ENCODE measurements around the gene HDAC9.
A peak's percentile ranks its signal among the peaks of the same experiment; 100 is the strongest.

The HDAC9 gene

GRCh38 chr7:18526368-18526878 is 30.9 kb downstream of the HDAC9 start:
- DNase-seq (ENCODE audit: low spot score), result no peak

DNA sequence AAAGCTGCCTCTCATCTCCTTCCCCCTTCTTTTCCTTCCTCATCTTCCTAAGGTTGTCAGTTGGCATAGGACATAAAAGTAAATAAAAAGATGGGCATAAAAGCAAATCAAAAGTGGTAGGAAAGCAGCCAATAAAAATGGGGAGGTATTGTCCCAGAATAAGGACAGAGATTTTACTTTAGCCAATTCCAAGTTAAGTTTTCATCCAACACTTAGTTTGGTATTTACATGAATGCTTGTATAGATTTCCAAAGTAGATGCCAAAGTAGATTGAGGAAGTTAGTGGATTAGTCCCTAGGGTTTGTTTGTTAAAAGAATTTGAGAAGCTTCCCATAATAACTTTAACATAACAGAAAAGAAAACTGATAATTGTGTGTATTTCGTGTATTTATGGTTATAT is 33.7 kb downstream of the HDAC9 start:
- DNase-seq (ENCODE audit: low spot score), result no peak

DNA sequence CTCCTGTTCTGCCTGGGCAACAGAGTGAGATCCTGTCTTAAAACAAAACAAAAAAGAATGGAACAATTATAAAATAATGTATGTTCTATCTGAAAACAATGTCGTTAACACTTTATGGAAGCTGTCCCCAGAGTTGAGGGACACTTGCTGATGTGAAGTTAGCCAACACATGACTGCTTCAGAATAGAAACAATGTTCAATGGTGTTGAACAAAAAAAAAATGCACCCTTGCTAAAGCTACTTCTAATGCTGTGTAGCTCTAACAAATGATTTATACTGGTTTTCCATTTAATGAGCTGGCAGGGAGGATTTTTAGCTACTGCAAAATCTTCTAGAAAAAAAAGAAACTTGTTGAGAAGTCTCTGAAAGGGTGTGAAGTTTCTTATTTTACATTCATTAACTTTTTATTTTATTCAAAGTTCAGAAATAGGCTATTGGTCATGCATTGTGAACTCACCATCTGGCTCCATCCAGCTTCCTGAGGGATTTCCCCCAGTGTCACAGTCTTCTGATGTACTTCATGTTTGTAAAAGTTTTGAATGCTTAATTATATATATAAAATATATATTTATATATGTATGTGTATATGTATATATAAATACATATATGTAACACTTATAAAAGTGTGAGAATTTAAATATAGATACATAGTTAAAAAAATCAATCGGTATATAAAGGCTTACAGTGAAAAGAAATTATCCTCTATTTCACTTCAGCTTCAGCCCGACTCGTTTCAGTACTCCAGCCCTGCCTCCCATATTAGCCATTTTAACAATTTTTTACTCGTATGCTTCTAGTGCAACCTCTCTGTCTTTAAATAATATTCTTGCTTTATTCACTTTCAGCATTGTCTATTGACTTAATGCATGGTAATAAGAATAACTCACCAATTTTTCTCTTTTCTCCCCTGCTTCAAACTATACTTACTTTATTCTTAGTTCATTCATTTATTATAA is 35.0 kb downstream of the HDAC9 start:
- no peak for DNase-seq (ENCODE audit: low spot score)

DNA sequence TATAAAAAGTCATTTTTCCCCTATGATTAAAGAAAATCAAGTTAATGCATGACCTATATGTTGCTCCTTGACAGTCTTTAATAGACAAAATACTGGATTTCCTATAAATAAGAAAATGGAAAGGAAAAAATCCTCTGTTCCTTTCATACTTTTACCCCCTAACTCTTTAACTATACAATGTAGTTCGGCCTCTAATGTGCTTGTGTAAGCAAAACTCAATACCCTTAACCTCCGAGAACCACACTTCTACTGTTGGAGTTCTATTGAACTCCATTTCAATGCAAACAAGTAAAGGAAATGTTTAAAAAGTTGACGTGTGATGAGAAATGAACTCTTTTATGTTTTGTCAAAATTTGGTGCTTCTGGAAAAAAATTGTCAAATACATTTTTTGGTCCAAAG is 36.0 kb downstream of the HDAC9 start:
- DNase-seq (ENCODE audit: low spot score), result no peak

DNA sequence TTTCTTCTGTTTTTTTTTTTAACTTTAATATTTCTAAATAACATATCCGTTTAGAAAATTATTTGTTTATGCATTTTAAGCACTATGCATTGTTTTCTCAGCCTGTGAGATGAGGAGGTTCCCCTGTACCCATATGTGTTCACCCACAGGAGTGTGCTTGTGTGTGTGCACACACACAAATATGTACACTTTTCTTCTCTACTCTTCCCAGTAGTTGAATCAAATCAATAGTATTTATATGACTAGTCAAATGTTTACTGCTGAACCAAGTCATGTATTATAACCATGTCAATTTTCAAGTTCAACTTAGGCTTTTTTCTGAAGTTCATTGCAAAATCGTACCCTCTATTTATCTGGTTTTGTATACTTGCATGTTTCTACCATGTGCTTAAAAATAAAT is 37.3 kb downstream of the HDAC9 start:
- DNase-seq (ENCODE audit: low spot score), result no peak

- DNase-seq (ENCODE audit: low spot score), result no peak
Observed at GRCh38 chr7:18534481-18534880, 38.9 kb downstream of the HDAC9 start.

- DNase-seq (ENCODE audit: low spot score), result no peak
Observed at GRCh38 chr7:18535810-18536415, 40.4 kb downstream of the HDAC9 start.

DNA sequence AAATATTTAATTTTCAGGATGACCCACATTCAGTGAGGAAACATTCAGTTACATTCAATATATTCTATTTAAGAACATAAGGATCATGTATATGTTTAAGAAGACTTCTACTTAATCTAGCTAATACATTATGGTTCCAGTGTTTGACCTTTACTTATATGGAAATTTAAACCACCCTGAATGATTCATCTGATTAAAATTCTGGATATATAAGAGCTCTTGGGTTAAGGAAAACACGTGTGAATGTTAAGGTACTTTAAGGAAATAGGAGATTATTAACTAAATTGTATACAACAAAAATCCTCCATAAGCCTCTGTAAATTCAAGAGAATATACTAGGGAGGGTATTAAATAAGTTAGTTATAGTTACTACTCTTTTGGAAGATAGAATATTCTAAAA is 40.9 kb downstream of the HDAC9 start:
- DNase-seq (ENCODE audit: low spot score), result no peak

- DNase-seq (ENCODE audit: low spot score), result no peak
Observed at GRCh38 chr7:18538554-18539250, 43.2 kb downstream of the HDAC9 start.

DNA sequence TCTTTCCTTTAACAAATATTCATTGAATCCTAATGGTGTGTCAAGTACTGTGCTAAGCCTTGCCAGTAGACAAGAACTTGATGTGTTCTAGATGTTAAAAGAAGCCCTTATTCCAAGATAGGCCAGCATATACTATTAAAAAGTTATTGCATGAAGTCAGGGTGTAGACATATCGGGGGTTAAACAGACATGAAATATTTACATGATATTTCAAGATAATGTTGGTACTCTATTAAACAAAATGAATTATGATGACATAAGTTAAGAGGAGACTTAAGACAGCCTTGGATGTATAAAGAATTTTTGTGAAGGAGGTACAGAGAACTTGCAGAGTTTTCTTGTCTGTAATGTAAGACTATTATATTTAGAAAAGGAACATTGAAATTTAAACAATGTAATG is 44.8 kb downstream of the HDAC9 start:
- no peak for DNase-seq (ENCODE audit: low spot score)

GRCh38 chr7:18541181-18541870 is 45.8 kb downstream of the HDAC9 start:
- DNase-seq (ENCODE audit: low spot score), result peak; percentile 39

DNA sequence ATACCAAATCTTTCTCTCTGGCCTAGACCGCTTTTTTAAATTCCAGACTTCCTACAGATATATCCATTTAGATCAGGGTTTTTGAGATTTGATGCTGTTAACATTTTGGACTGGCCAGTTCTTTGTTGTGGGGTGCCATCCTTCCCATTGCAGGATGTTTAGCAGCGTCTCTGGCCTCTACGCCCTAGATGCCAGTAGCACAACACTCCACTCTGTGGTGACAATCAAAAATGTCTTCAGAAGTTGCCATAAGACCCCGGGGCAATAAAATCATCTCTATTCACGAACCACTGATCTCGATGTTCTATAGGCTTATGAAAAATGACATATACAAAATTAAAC is 46.3 kb downstream of the HDAC9 start:
- no peak for DNase-seq (ENCODE audit: low spot score)

DNA sequence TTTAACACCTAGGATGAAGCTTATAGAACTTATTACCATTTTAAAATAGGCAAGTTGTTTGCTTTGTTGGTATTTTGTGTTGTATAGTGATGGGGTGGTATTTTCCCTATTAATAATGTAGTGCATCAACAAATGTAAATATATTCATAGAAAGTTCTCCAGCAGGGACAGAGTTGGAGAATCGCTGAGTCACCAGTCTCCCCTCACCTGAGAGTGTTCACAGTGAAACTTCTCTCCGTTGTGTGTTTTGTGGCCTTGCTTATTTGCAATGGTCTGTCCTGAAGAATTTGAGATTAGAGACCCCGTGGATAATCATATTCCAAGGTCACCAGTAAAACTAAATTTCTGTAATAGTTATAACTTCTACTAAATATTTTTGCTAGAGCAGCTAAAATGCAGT is 51.0 kb downstream of the HDAC9 start:
- no peak for DNase-seq (ENCODE audit: low spot score)

GRCh38 chr7:18547509-18548187 is 52.1 kb downstream of the HDAC9 start:
- no peak for DNase-seq (ENCODE audit: low spot score)

- DNase-seq (ENCODE audit: low spot score), result no peak
Observed at GRCh38 chr7:18548534-18548933, 53.0 kb downstream of the HDAC9 start.

GRCh38 chr7:18550574-18550973 is 55.0 kb downstream of the HDAC9 start:
- no peak for DNase-seq (ENCODE audit: low spot score)

DNA sequence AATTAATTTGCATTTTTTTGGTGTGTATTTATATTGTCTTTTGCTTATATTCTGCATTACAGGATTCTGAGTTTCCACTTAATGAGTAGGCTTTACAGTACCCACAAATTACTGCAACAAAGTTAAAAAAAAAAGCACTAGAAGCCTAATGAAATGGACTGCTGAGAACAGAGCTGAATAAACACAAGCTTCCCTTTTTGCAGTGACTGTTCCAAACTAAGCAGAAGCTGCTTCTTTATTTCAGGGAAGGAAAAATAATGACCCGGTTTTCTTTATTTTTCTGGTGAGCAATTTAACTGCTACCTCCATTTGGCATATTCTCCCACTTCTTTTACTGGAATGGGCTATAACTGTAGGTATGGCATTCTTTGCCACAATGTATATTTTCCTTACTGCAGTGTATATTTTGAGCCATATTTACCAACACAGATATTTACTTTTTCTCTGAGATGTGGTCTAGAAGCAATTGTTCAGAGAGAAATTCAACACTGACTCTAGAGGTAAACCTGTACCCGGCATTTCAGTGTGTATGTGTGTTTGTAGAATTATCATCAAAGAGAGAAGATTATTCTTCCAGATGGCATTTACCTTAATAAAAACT is 56.9 kb downstream of the HDAC9 start:
- peak; percentile 37 for DNase-seq (ENCODE audit: low spot score)

GRCh38 chr7:18552943-18553604 is 57.5 kb downstream of the HDAC9 start:
- no peak for DNase-seq (ENCODE audit: low spot score)

- no peak for DNase-seq (ENCODE audit: low spot score)
Observed at GRCh38 chr7:18553605-18554003, 58.1 kb downstream of the HDAC9 start.

GRCh38 chr7:18555120-18555519 is 59.6 kb downstream of the HDAC9 start:
- no peak for DNase-seq (ENCODE audit: low spot score)

DNA sequence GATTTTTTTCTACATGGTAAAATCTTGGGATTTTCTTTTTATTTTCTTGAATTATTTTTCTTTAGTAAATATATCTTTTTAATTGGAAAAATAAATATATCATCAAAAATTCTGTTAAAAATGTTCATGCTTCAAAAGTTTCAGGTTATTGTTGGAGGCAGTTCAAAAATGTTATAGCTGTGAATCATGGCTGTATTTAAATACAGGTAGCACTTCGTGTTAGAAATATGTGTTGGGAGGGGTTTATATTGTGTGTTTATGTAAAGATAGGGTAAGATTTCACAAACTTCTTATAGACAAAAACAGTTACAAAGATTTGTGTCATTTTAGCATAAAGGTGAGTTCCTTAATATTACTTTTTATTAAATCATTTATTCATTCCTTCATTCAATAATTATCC is 60.4 kb downstream of the HDAC9 start:
- DNase-seq (ENCODE audit: low spot score), result no peak

All from globus pallidus (tissue), 1 donor.